Measurements from ENCODE around the gene NBEA. TPM values are rescaled to one million over a fixed set of nuclear protein-coding genes. Genes with fewer than 3 reads are reported as not detected.
A peak's percentile ranks its signal among the peaks of the same experiment; 100 is the strongest.

The NBEA gene
- polyA plus RNA-seq, 1 experiment = 1.3 TPM

- CTCF ChIA-PET = interaction anchor here (0.7 to 1.1 kb wide), 2 partner anchors 79 to 1362 kb away, joined by 3 read pairs; no protein-coding TSS in a partner anchor
- Histone ChIP-seq H3K27me3 (ENCODE audit: control insufficient read depth, insufficient read depth, low read length) (no peaks in the 10 kb centered on the region), H3K9me3 (ENCODE audit: control insufficient read depth, insufficient read depth, low read length) (no peaks in the 10 kb centered on the region), H3K4me3 (ENCODE audit: low read depth, low read length) (no peak overlapping the region), H3K27ac (ENCODE audit: low read depth, low read length) (no peak overlapping the region)
- POLR2A ChIA-PET = no interaction called here
- TF ChIP-seq CTCF (IDR thresholded peaks at IDR 0.05; ENCODE audit: low read depth, low read length) = no peak
- no peak for DNase-seq (ENCODE audit: low read depth, low spot score)
Measured at GRCh38 chr13:35162420-35162819, 220.3 kb downstream of the NBEA start.

GRCh38 chr13:35163674-35164073 lies 221.6 kb downstream of the NBEA start:
- Histone ChIP-seq H3K4me3 (ENCODE audit: low read depth, low read length) (no peak overlapping the region), H3K27me3 (ENCODE audit: control insufficient read depth, insufficient read depth, low read length) (no peaks in the 10 kb centered on the region), H3K9me3 (ENCODE audit: control insufficient read depth, insufficient read depth, low read length) (no peaks in the 10 kb centered on the region), H3K27ac (ENCODE audit: low read depth, low read length) (no peak overlapping the region)
- ChIA-PET POLR2A (interaction anchor here (0.6 kb wide), 1 partner anchor 1346 kb away, joined by 3 read pairs; the partner anchor contains the start of gene RFC3), CTCF (interaction anchor here (0.6 to 2.5 kb wide), 8 partner anchors 11 to 1363 kb away, joined by 3 to 17 read pairs (median 4); no protein-coding TSS in a partner anchor)
- DNase-seq (ENCODE audit: low read depth, low spot score) = no peak
- TF ChIP-seq CTCF (IDR thresholded peaks at IDR 0.05; ENCODE audit: low read depth, low read length) = no peak

- DNase-seq (ENCODE audit: low read depth, low spot score) = no peak
- CTCF ChIA-PET = interaction anchor here (0.6 to 2.5 kb wide), 10 partner anchors 10 to 1364 kb away, joined by 3 to 17 read pairs (median 6); no protein-coding TSS in a partner anchor
- peak; percentile 70 for TF ChIP-seq CTCF (IDR thresholded peaks at IDR 0.05; ENCODE audit: low read depth, low read length)
Measured at GRCh38 chr13:35164324-35164932, 222.4 kb downstream of the NBEA start.

GRCh38 chr13:35165205-35165604 lies 223.1 kb downstream of the NBEA start:
- Histone ChIP-seq H3K27me3 (ENCODE audit: control insufficient read depth, insufficient read depth, low read length) (no peaks in the 10 kb centered on the region), H3K4me3 (ENCODE audit: low read depth, low read length) (no peak overlapping the region), H3K9me3 (ENCODE audit: control insufficient read depth, insufficient read depth, low read length) (no peaks in the 10 kb centered on the region), H3K27ac (ENCODE audit: low read depth, low read length) (no peak overlapping the region)
- POLR2A ChIA-PET = no interaction called here
- CTCF ChIA-PET = interaction anchor here (1.4 to 2.5 kb wide), 5 partner anchors 10 to 1365 kb away, joined by 5 to 17 read pairs (median 6); no protein-coding TSS in a partner anchor
- DNase-seq (ENCODE audit: low read depth, low spot score) = no peak
- no peak for TF ChIP-seq CTCF (IDR thresholded peaks at IDR 0.05; ENCODE audit: low read depth, low read length)

More at GRCh38 chr13:35164324-35164932, 222.4 kb downstream of the NBEA start:
- no peak overlapping the region for H3K27ac ChIP-seq (ENCODE audit: low read depth, low read length)
- POLR2A ChIA-PET = interaction anchor here (0.6 kb wide), 1 partner anchor 1347 kb away, joined by 3 read pairs; the partner anchor contains the start of gene RFC3
- H3K27me3 ChIP-seq (ENCODE audit: control insufficient read depth, insufficient read depth, low read length) = no peaks in the 10 kb centered on the region
- H3K9me3 ChIP-seq (ENCODE audit: control insufficient read depth, insufficient read depth, low read length) = no peaks in the 10 kb centered on the region
- no peak overlapping the region for H3K4me3 ChIP-seq (ENCODE audit: low read depth, low read length)

GRCh38 chr13:35179494-35179893 lies 237.4 kb downstream of the NBEA start:
- Histone ChIP-seq H3K9me3 (ENCODE audit: control insufficient read depth, insufficient read depth, low read length) (no peaks in the 10 kb centered on the region), H3K27ac (ENCODE audit: low read depth, low read length) (no peak overlapping the region), H3K27me3 (ENCODE audit: control insufficient read depth, insufficient read depth, low read length) (no peaks in the 10 kb centered on the region), H3K4me3 (ENCODE audit: low read depth, low read length) (no peak overlapping the region)
- ChIA-PET POLR2A (no interaction called here), CTCF (interaction anchor here (2.0 kb wide), 1 partner anchor 14 kb away, joined by 6 read pairs; no protein-coding TSS in a partner anchor)
- TF ChIP-seq CTCF (IDR thresholded peaks at IDR 0.05; ENCODE audit: low read depth, low read length) = no peak
- DNase-seq (ENCODE audit: low read depth, low spot score) = no peak

Data from AG04450 (cell line).